SH-SY5Y (cell line): ENCODE measurements around the gene LENEP.

Experiments used
- GATA2 ChIP-seq: IDR thresholded peaks from 2 replicates; pipeline ENCODE4 v1.6.1; 2011; ENCODE audit warnings: mild to moderate bottlenecking, low read depth, low read length
- GATA3 ChIP-seq: IDR thresholded peaks from 2 replicates; pipeline ENCODE4 v1.6.1; 2011; ENCODE audit warnings: low read depth, mild to moderate bottlenecking, low read length, moderate library complexity

LENEP gene

DNA sequence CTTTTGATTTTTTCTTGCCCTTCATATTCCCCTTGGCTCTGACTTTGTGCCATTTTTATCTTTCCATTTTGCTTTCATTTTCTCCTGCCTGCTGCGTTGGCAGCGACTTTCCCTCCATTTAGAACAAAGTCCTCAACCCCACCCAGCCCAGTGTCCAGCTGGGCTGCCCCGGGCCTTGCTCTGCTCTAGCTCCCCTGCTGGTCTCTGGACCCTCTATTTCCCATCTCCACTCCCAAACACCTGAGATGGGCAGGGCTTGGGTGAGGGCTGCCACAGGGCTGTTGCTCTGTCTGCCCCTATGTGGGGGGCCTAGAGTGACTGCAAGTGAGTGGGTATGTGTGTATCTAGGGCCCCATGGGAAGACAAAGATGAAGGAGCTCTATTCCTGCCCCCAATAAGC lies 50.4 kb downstream of the LENEP start:
- TF ChIP-seq GATA3, result no peak
- TF ChIP-seq GATA2, result no peak
